Lower leg skin (tissue), 3 donors: ENCODE measurements around the gene ZNF853.

ENCODE experiments used
- CTCF ChIP-seq, 3 donors: fragments of 450-650 bp; IDR thresholded peaks; one replicate each; pipeline ENCODE4 v1.5.1; 2016; ENCODE audit warnings: antibody characterized with exemption in 3 of 3, mild to moderate bottlenecking in 3 of 3, moderate library complexity in 2 of 3
- POLR2A ChIP-seq, 2 donors: fragments of 450-650 bp; IDR thresholded peaks; one replicate each; pipeline ENCODE4 v1.6.1; 2016 to 2017; ENCODE audit warnings: antibody characterized with exemption in 2 of 2, mild to moderate bottlenecking in 1 of 2, moderate library complexity in 1 of 2

GRCh38 chr7:6651851-6652445 is 36.5 kb downstream of the ZNF853 start:
- no peak for TF ChIP-seq CTCF (IDR thresholded peaks at IDR 0.05)
- TF ChIP-seq POLR2A (IDR thresholded peaks at IDR 0.05) = no peak
